KOPT-K1 (cell line): ENCODE measurements around the gene CYTH1.
"Not testable (repeated sequence)": the region's sequence is repeated elsewhere in the genome, so short reads cannot be mapped to it uniquely, and the experiment has no call there.

Source experiments
- H3K27ac ChIP-seq: fragments of 200-600 bp; sonication (generic); 2 replicates; pipeline ENCODE4 v1.5.1; 2016; ENCODE audit warnings: antibody characterized with exemption, mild to moderate bottlenecking, low read depth, low read length; ENCODE audit not compliant: poor library complexity, severe bottlenecking
- H3K36me3 ChIP-seq: fragments of 200-600 bp; sonication (generic); 2 replicates; pipeline ENCODE4 v1.5.1; 2017; ENCODE audit warnings: antibody characterized with exemption, mild to moderate bottlenecking, low read length, moderate library complexity; ENCODE audit not compliant: insufficient read depth
- H3K9me3 ChIP-seq: fragments of 200-600 bp; sonication (generic); 2 replicates; pipeline ENCODE4 v1.5.1; 2017; ENCODE audit warnings: antibody characterized with exemption, low read length, mild to moderate bottlenecking; ENCODE audit not compliant: insufficient read depth, poor library complexity, severe bottlenecking

The CYTH1 gene

GRCh38 chr17:78679495-78680395 is 102.3 kb downstream of the CYTH1 start:
- Histone ChIP-seq H3K27ac (no peak overlapping the region), H3K36me3 (peaks cover 100% of the 10 kb centered on the region), H3K9me3 (no peaks in the 10 kb centered on the region)

DNA sequence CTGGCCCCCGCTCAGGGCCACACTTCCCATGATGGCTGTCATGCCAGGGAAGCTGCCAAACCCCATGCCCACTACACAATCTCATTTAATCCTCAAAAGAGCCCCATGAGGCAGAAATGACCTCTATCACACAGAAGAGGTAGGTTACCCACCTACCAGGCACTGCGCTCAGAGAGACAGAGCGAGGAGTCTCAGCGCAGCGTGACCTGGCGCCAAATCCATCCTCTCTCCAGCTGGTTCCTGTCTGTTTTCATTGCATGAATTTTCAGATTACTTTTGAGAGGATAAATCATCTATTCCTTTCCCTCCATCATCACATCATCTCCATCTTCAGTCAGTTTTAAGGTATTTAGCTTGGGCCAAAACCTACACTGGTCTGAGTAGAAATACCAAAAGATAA is 103.4 kb downstream of the CYTH1 start:
- Histone ChIP-seq H3K9me3 (no peaks in the 10 kb centered on the region), H3K36me3 (peaks cover 100% of the 10 kb centered on the region)

DNA sequence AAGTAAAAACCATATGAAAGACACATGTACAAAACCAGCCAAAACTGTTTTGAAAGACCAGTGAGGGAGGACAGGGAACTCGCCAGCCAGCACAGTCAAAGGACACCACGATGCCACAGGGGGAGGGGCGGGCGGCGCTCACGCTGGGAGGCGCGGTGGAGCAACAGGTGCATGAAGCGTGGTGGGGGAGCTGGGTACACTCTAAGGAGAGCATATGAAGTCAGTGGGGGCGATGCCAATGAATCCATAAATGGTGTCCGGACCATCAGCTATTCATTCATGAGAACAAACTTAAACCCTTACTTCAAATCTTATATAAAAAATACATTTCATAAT is 103.9 kb downstream of the CYTH1 start:
- Histone ChIP-seq H3K9me3 (no peaks in the 10 kb centered on the region), H3K27ac (no peak overlapping the region), H3K36me3 (peaks cover 100% of the 10 kb centered on the region)

More for the DNA sequence above, 103.4 kb downstream of the CYTH1 start:
- no peak overlapping the region for H3K27ac ChIP-seq

GRCh38 chr17:78677303-78678221 is 104.5 kb downstream of the CYTH1 start:
- Histone ChIP-seq H3K36me3 (peaks cover 100% of the 10 kb centered on the region), H3K27ac (no peak overlapping the region), H3K9me3 (no peaks in the 10 kb centered on the region)

- Histone ChIP-seq H3K27ac (no peak overlapping the region), H3K9me3 (no peaks in the 10 kb centered on the region), H3K36me3 (peaks cover 98% of the 10 kb centered on the region)
Measured at GRCh38 chr17:78676412-78677302, 105.4 kb downstream of the CYTH1 start.

DNA sequence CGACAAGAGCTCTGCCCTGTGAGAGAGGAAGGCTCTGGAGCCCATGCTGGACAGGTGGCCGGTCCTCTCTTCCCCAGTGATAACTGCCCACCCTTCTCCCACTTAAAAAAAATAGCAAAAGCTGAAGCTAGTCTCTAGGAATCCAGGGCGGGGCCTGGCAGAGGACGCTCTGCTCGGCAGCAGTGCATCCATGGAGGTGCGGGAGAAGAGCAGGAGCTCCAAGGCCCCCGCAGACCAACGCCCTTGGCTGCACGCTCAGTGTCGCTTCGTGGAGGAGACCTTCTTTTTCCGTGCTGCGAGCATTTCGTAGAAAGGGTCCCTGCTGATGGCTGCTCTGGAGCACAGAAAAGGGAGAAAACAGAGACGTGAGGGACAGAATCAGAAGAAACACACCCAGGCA is 106.2 kb downstream of the CYTH1 start:
- H3K9me3 ChIP-seq = no peaks in the 10 kb centered on the region
- peaks cover 90% of the 10 kb centered on the region for H3K36me3 ChIP-seq
- H3K27ac ChIP-seq = no peak overlapping the region

DNA sequence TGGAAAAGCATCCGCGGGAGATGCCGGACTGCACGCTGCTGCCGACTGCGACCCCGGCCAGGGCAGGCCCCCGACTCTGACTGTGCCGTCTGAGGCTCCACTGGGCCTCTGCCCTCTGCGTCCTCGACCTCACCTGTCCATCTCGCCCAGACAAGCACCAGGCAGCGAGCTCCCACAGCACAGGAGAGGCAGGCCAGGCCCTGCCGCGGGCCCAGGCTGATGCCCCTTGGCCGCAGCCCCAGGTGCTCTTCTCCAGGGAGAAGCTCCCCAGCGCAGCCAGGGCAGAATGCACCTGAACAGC is 106.8 kb downstream of the CYTH1 start:
- peaks cover 89% of the 10 kb centered on the region for H3K36me3 ChIP-seq

GRCh38 chr17:78674595-78675315 is 107.3 kb downstream of the CYTH1 start:
- Histone ChIP-seq H3K36me3 (peaks cover 85% of the 10 kb centered on the region), H3K9me3 (no peaks in the 10 kb centered on the region), H3K27ac (no peak overlapping the region)

More for the DNA sequence above, 106.8 kb downstream of the CYTH1 start:
- H3K27ac ChIP-seq = no peak overlapping the region
- no peaks in the 10 kb centered on the region for H3K9me3 ChIP-seq

DNA sequence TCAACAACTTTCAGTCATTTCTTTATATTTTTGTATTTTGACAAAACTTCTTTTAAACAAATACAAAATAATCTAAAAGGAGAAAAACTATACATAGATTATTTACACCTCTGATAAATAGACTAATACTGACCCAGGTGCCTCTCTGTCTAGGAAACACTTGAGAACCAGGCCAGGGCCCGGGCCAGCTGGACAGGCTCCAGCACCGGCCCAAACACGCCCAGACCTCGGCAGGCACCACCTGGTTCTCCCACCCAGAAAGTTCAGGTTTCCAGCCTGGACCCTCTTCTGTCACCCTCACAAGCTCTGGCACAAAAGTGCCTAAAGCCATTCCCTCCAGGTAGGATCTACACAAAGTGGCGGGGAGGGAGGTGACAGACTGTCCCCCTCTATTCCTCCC is 107.9 kb downstream of the CYTH1 start:
- Histone ChIP-seq H3K36me3 (peaks cover 79% of the 10 kb centered on the region), H3K27ac (no peak overlapping the region), H3K9me3 (no peaks in the 10 kb centered on the region)

DNA sequence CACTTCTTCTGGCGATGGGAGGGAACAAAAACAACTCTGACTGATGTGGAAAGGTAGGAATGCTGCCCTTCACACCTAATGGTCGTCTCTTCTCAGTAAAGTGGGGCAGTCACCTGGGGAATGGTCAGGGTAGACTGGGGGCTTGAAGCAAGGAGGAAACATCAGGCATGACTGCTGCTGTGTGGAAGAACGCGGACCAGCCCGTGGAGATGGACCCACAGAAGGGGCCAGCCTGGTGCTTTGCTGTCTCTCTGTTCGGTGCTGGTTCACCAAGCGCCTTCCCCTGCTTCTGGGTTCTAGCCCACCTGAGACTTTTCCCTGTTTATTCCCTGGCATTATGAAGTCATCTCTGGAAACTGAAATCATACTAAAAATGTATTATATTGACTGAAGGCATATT is 108.7 kb downstream of the CYTH1 start:
- Histone ChIP-seq H3K9me3 (no peaks in the 10 kb centered on the region), H3K27ac (no peak overlapping the region), H3K36me3 (peaks cover 71% of the 10 kb centered on the region)

DNA sequence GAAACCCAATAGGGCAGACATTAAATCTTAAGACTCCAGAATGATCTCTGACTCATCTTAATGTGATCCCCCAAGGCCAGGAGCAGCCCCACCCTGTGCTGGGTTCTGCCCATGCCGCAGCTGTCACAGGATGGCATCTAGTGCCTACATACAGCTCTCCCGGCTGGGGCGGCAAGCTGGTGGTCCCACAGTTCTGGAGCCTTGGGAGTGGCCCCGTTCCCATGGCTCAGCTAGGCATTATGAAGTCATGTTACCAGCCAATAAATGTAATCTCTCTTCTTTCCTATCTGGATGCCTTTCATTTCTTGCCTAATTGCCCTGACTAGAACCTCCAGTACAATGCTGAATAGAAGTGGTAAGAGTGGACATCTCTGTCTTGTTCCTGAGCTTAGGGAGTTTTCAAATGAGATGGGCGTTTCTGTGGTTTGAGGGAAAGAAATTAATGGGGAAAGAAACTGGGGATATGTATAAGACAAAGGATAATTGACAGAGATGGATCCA is 109.2 kb downstream of the CYTH1 start:
- peaks cover 69% of the 10 kb centered on the region for H3K36me3 ChIP-seq
- no peaks in the 10 kb centered on the region for H3K9me3 ChIP-seq
- H3K27ac ChIP-seq = no peak overlapping the region

DNA sequence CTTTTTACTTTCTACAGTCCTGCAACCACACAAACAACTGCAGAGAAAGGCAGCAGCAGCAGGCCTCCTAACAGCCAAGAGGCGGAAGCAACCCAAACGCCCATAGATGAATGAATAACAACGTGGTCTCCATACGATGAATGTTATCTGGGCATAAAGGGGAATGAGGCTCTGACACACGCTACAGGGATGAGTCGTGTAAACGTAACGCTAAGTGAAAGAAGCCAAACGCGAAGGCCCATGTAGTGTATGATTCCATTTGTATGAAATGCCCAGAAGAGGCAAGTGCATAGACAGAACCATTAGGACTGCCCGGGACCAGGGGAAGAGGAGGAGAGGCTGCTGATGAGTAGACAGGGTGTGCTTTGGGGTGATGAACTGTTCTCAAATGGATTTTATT is 110.1 kb downstream of the CYTH1 start:
- H3K27ac ChIP-seq = no peak overlapping the region
- H3K36me3 ChIP-seq = peaks cover 66% of the 10 kb centered on the region
- no peaks in the 10 kb centered on the region for H3K9me3 ChIP-seq

- not testable (repeated sequence) for H3K9me3 ChIP-seq
- H3K36me3 ChIP-seq = peaks cover 62% of the 10 kb centered on the region
Measured at GRCh38 chr17:78671726-78672001, 110.4 kb downstream of the CYTH1 start.

More at GRCh38 chr17:78671726-78672001, 110.4 kb downstream of the CYTH1 start:
- H3K27ac ChIP-seq = not testable (repeated sequence)
